Breast epithelium (tissue), 3 donors: Measurements from ENCODE around the gene MZF1.

Experiments
- CTCF ChIP-seq, 3 donors: fragments of 450-650 bp; IDR thresholded peaks; one replicate each; pipeline ENCODE4 v1.5.1; 2016 to 2017; ENCODE audit warnings: antibody characterized with exemption in 3 of 3, mild to moderate bottlenecking in 3 of 3, moderate library complexity in 3 of 3
- POLR2A ChIP-seq: fragments of 450-650 bp; IDR thresholded peaks from one replicate; pipeline ENCODE4 v1.6.1; 2016; ENCODE audit warnings: antibody characterized with exemption, mild to moderate bottlenecking, moderate library complexity

- TF ChIP-seq CTCF (IDR thresholded peaks at IDR 0.05) (no peak), POLR2A (no peak)
These were observed 4.5 kb downstream of the MZF1 start for GRCh38 chr19:58568453-58569130.
